Stimulated activated CD8-positive, alpha-beta memory T cell treated with anti-CD3 and anti-CD28 coated beads, Interleukin-7, amount 100 ng/mL, for 1 hour (primary cell): ENCODE data around the gene MUS81.

Experiments used
- DNase-seq, 2 donors: peaks; one replicate each; pipeline ENCODE4 v3.0.0-alpha.2; 2020; ENCODE audit warnings: low read depth in 2 of 2

Gene MUS81

GRCh38 chr11:65861165-65861505 lies 902 bp downstream of the MUS81 start:
- no peak for DNase-seq

- no peak for DNase-seq
These were observed 1.4 kb downstream of the MUS81 start for GRCh38 chr11:65861533-65862183.

- DNase-seq: no peak
These were observed 2.0 kb downstream of the MUS81 start for GRCh38 chr11:65862191-65862735.

- DNase-seq: no peak
These were observed 3.0 kb downstream of the MUS81 start for GRCh38 chr11:65862941-65863888.

- no peak for DNase-seq
These were observed 3.9 kb downstream of the MUS81 start for GRCh38 chr11:65863889-65864705.

- no peak for DNase-seq
These were observed 4.7 kb downstream of the MUS81 start for GRCh38 chr11:65864706-65865471.

- no peak for DNase-seq
These were observed 5.4 kb downstream of the MUS81 start for GRCh38 chr11:65865550-65866172.

GRCh38 chr11:65866509-65867283 lies 6.5 kb downstream of the MUS81 start:
- no peak for DNase-seq

GRCh38 chr11:65867284-65868071 lies 7.2 kb downstream of the MUS81 start:
- DNase-seq: no peak

- DNase-seq: no peak
These were observed 7.9 kb downstream of the MUS81 start for GRCh38 chr11:65868076-65868667.

GRCh38 chr11:65868907-65869306 lies 8.7 kb downstream of the MUS81 start:
- DNase-seq: no peak

- no peak for DNase-seq
These were observed 9.5 kb downstream of the MUS81 start for GRCh38 chr11:65869643-65870306.

GRCh38 chr11:65870307-65870658 lies 10.1 kb downstream of the MUS81 start:
- no peak for DNase-seq

GRCh38 chr11:65870706-65871681 lies 10.8 kb downstream of the MUS81 start:
- no peak for DNase-seq

- no peak for DNase-seq
These were observed 11.7 kb downstream of the MUS81 start for GRCh38 chr11:65871811-65872548.

- no peak for DNase-seq
These were observed 12.5 kb downstream of the MUS81 start, which contains the start of gene EFEMP2 for GRCh38 chr11:65872586-65873317. Gene EFEMP2, minus strand, starts transcription at chr11:65872800. Its CDS starts 446 bp downstream, at chr11:65872354.
